ENCODE measurements around the gene THADA. TPM values are rescaled to one million over a fixed set of nuclear protein-coding genes. Genes with fewer than 3 reads are reported as not detected.

THADA gene
- total and polyA plus RNA-seq, 8 donors: 9.4 to 25.1 (median 18.2) TPM

DNA sequence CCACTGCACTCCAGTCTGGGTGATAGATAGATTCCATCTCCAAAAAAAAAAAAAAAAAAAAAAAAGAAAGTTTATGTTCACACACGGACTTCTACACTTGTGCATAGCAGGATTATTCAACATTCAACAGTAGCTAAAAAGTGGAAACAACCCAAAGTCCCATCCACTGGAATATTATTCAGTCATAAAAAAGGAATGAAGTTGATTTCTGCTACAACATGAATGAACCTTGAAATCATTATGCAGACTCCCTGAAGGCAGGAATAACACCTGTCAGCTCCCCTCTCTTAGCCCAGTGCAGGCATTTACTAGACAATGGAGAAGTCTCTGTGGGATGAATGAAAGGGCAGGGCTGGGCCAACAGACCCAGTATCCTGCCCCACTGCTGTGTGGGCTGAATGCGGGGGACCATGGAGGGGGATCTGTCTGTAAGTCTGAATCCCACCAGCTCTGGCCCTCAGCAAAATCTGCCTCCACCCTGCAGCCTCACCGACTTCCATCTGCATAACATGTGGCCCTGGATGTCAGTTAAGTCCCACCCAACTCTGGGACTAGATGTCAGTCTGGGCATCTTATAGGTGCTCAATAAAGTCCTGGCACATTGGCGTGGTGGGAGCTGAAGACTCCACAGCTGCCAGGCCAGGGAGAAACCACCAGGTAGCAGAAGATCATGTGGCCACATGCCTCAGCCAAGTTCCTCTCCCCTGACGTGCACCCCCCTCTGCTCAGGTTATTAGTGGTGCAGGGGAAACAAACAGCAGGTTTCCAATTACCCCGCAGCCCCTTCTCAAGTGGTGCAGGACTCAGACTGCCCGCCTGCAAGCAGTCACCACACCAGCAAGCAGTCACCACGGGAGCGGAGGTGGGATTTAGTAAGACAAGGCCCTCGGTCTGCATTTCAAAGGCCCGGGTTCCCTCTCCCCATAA lies 378.3 kb downstream of the THADA start:
- Histone ChIP-seq H3K4me3 (no peak overlapping the region), H3K4me1 (peaks cover 19 to 32% (median 27%) of the 10 kb centered on the region in 3 donors), H3K27me3 (no peaks in the 10 kb centered on the region), H3K27ac (peak overlapping the region; percentile 87 to 98 (median 96)), H3K36me3 (peaks cover 0 to 3% (median 0%) of the 10 kb centered on the region in 3 donors), H3K9me3 (no peaks in the 10 kb centered on the region)
- ATAC-seq: no peak
- TF ChIP-seq, protein P1, sequence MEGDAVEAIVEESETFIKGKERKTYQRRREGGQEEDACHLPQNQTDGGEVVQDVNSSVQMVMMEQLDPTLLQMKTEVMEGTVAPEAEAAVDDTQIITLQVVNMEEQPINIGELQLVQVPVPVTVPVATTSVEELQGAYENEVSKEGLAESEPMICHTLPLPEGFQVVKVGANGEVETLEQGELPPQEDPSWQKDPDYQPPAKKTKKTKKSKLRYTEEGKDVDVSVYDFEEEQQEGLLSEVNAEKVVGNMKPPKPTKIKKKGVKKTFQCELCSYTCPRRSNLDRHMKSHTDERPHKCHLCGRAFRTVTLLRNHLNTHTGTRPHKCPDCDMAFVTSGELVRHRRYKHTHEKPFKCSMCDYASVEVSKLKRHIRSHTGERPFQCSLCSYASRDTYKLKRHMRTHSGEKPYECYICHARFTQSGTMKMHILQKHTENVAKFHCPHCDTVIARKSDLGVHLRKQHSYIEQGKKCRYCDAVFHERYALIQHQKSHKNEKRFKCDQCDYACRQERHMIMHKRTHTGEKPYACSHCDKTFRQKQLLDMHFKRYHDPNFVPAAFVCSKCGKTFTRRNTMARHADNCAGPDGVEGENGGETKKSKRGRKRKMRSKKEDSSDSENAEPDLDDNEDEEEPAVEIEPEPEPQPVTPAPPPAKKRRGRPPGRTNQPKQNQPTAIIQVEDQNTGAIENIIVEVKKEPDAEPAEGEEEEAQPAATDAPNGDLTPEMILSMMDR (IDR thresholded peaks at IDR 0.05): no peak
- FAIRE-seq: no peak
- intact Hi-C loops (cut with DNase I): loop anchor here in 1 of 3 donors (5.0 kb wide), 1 partner anchor 45 kb away; no protein-coding TSS in a partner anchor
- DNase-seq: no peak
- 49 to 57% methylated on average over 11 of the region's 11 CpGs for WGBS, 2 donors

DNA sequence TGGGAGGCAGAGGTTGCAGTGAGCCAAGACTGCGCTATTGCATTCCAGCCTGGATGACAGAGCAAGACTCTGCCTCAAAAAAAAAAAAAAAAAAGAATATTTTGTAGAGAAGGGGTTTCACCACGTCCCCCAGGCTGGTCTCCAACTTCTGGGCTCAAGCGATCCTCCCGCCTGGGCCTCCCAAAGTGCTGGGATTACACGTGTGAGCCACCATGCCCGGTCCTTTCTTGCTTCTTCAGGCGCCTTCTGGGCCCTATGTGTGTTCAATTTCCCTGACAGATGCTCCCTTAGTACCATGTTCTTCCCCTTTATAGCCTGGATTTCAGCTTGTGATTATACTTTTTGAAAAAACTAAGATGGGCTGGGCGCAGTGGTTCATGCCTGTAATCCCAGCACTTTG lies 379.2 kb downstream of the THADA start:
- FAIRE-seq: no peak
- no peak overlapping the region for H3K27ac ChIP-seq
- TF ChIP-seq, protein P1 (IDR thresholded peaks at IDR 0.05): no peak
- intact Hi-C loops (cut with DNase I): loop anchor here in 1 of 3 donors (5.0 kb wide), 1 partner anchor 44 kb away; no protein-coding TSS in a partner anchor
- no peaks in the 10 kb centered on the region for H3K9me3 ChIP-seq
- no peaks in the 10 kb centered on the region for H3K27me3 ChIP-seq
- peaks cover 19 to 29% (median 24%) of the 10 kb centered on the region in 3 donors for H3K4me1 ChIP-seq
- H3K36me3 ChIP-seq: no peaks in the 10 kb centered on the region
- DNase-seq: no peak
- ATAC-seq: no peak
- 91 to 99% methylated on average over 7 to 8 of the region's 8 CpGs for WGBS, 2 donors
- H3K4me3 ChIP-seq: no peak overlapping the region

DNA sequence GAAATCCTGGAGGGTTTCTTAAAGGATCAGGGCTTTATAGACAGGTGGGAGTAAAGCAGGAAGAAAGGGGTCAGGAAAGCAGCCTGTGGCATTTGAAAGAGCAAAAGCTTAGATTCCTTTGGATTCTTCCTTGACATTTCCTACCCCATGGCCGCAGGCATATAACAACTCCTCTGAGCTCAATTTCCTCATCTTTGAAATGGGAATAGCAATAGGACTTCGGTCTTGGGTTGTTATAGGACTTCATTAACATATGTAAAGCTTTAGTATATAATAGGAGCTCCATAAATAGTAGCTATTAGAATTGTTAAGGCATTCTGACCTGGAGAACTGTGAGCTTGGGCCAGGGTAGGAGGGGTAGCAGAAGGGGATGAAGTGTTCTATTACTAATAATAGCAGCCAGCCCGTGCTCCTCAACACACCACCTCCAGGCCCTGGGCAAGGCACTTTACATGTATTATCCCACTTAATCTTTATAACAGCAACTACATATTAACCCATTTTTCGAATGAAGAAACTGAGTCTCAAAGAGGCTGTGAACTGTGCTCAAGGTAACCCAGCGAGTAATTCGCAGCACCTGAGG lies 380.1 kb downstream of the THADA start:
- H3K36me3 ChIP-seq: no peaks in the 10 kb centered on the region
- no peak for DNase-seq
- intact Hi-C loops (cut with DNase I): loop anchor here in 1 of 3 donors (5.0 kb wide), 1 partner anchor 43 kb away; no protein-coding TSS in a partner anchor
- H3K4me3 ChIP-seq: no peak overlapping the region
- peaks cover 19 to 21% (median 21%) of the 10 kb centered on the region in 3 donors for H3K4me1 ChIP-seq
- 86 to 90% methylated on average over 6 of the region's 6 CpGs for WGBS, 2 donors
- no peaks in the 10 kb centered on the region for H3K27me3 ChIP-seq
- no peak for FAIRE-seq
- H3K9me3 ChIP-seq: no peaks in the 10 kb centered on the region
- no peak overlapping the region for H3K27ac ChIP-seq
- TF ChIP-seq, protein P1 (IDR thresholded peaks at IDR 0.05): no peak
- no peak for ATAC-seq

DNA sequence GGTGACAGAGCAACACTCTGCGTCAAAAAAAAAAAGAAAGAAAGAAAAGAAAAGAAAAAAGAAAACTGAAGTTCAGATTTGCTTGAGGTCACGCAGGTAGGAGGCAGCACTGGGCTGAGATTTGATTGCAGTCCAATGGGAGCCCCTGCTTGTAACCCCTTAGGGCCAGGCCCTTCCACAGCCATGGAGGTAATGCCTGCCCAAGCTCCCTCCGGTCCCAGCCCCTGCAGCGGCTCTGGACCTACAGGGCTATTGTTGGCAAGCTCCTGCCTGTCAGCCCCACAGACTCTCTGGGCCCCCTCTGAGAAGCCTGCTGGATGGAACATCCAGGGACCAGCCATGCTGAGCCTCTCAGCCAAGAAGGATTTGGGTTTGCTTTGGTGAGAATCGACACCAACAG lies 381.6 kb downstream of the THADA start:
- Histone ChIP-seq H3K36me3 (no peaks in the 10 kb centered on the region), H3K27ac (no peak overlapping the region), H3K9me3 (no peaks in the 10 kb centered on the region), H3K4me1 (peaks cover 15 to 18% (median 15%) of the 10 kb centered on the region in 3 donors), H3K4me3 (no peak overlapping the region), H3K27me3 (no peaks in the 10 kb centered on the region)
- TF ChIP-seq, protein P1 (IDR thresholded peaks at IDR 0.05): no peak
- intact Hi-C loops (cut with DNase I): no loop called here
- FAIRE-seq (no peak), DNase-seq (no peak), ATAC-seq (no peak)
- 91 to 94% methylated on average over 5 of the region's 5 CpGs for WGBS, 2 donors

Measured in pancreas (tissue), 10 donors.